CD4-positive, alpha-beta T cell (primary cell): ENCODE data around the gene ARFRP1. TPM values are rescaled to one million over a fixed set of nuclear protein-coding genes. Genes with fewer than 3 reads are reported as not detected.

ENCODE experiments used
- ATAC-seq: fragments of 200-7000 bp; cut with Tn5 transposase; one replicate; pipeline ENCODE4 v1.10.0; 2022; ENCODE audit warnings: mild to moderate bottlenecking; ENCODE audit not compliant: poor library complexity
- CTCF ChIA-PET: fragments of 350-600 bp; sonication (Branson Sonifier 250); formaldehyde crosslinking; loops from one replicate; lab custom pipeline; 2021; ENCODE audit warnings: antibody characterized with exemption, inconsistent platforms; lab: Charles Lee
- POLR2A ChIA-PET: fragments of 350-600 bp; sonication (Branson Sonifier 250); formaldehyde crosslinking; loops from one replicate; lab custom pipeline; 2021; ENCODE audit warnings: antibody characterized with exemption, inconsistent platforms; lab: Charles Lee
- DNase-seq, 14 experiments: peaks; one replicate each; pipeline ENCODE4 v3.0.0-alpha.2; 2013 to 2020; ENCODE audit warnings: mixed read lengths in 2 of 14
- H3K27ac ChIP-seq, 2 donors: one replicate each; pipeline versions ENCODE4 v1.5.1 to v1.7.0; 2013; ENCODE audit warnings: low read length in 2 of 2, low read depth in 1 of 2, mild to moderate bottlenecking in 1 of 2
- H3K27me3 ChIP-seq, 2 experiments: 1 replicate in 1 of 2; 2 replicates in 1 of 2; pipeline versions ENCODE4 v1.6.1 to v1.7.0; 2013; ENCODE audit warnings: low read length in 2 of 2, control low read depth in 1 of 2, mild to moderate bottlenecking in 1 of 2, moderate library complexity in 1 of 2; ENCODE audit not compliant: insufficient read depth in 2 of 2, control insufficient read depth in 1 of 2
- H3K36me3 ChIP-seq: one replicate; pipeline ENCODE4 v1.6.1; 2013; ENCODE audit warnings: low read length, control low read depth; ENCODE audit not compliant: insufficient read depth
- H3K4me1 ChIP-seq: one replicate; pipeline ENCODE4 v1.6.1; 2013; ENCODE audit warnings: low read length, control low read depth; ENCODE audit not compliant: insufficient read depth
- H3K4me3 ChIP-seq: one replicate; pipeline ENCODE4 v1.5.1; 2013; ENCODE audit warnings: mild to moderate bottlenecking, low read length, moderate library complexity
- H3K9me3 ChIP-seq, 2 experiments: 1 replicate in 1 of 2; 2 replicates in 1 of 2; pipeline versions ENCODE4 v1.6.1 to v1.7.0; 2013; ENCODE audit warnings: low read length in 2 of 2, mild to moderate bottlenecking in 2 of 2, control low read depth in 1 of 2, moderate library complexity in 1 of 2; ENCODE audit not compliant: control insufficient read depth in 1 of 2, insufficient read depth in 1 of 2
- H3K27ac Mint-ChIP-seq: one replicate; pipeline ENCODE4 v1.8.0; 2020; ENCODE audit warnings: mixed read lengths
- H3K27me3 Mint-ChIP-seq: one replicate; pipeline ENCODE4 v1.8.0; 2021; ENCODE audit warnings: mixed read lengths
- H3K36me3 Mint-ChIP-seq: one replicate; pipeline ENCODE4 v1.8.0; 2021; ENCODE audit warnings: low read depth, mixed read lengths
- H3K4me1 Mint-ChIP-seq: one replicate; pipeline ENCODE4 v1.8.0; 2021; ENCODE audit warnings: low read depth, mixed read lengths
- H3K4me3 Mint-ChIP-seq: one replicate; pipeline ENCODE4 v1.8.0; 2020; ENCODE audit warnings: mild to moderate bottlenecking, mixed read lengths
- H3K9me3 Mint-ChIP-seq: one replicate; pipeline ENCODE4 v1.8.0; 2020; ENCODE audit warnings: mixed read lengths
- CTCF ChIP-seq: fragments of 200-600 bp; IDR thresholded peaks from one replicate; pipeline ENCODE4 v1.8.0; 2022; ENCODE audit warnings: antibody characterized with exemption, mild to moderate bottlenecking
- intact Hi-C, 2 experiments: fragments of 100-400 bp; cut with DNase I in 1 of 2; cut with micrococcal nuclease in 1 of 2; formaldehyde crosslinking; loops; one replicate each; pipeline versions ENCODE4 v1.15.1 to v1.9.0; 2023 to 2025; cut with DNase I, micrococcal nuclease
- total RNA-seq, 174 experiments: library from RNA in 2 of 174; stranded (reverse) in 2 of 174; gene quantifications; one replicate each; pipeline ENCODE4 v1.2.3 and lab custom pipeline; 2021 to 2026

The ARFRP1 gene
- total RNA-seq, 2 experiments from 2014 or later: 34.5 to 35.7 TPM

GRCh38 chr20:63740070-63740626, 32.4 kb upstream of the ARFRP1 start:
- TF ChIP-seq CTCF: no peak
- ChIA-PET POLR2A (interaction anchor here (0.7 to 9.9 kb wide), 11 partner anchors 11 to 219 kb away, joined by 3 to 168 read pairs (median 4); partner anchors contain the start of genes ARFRP1 and ZGPAT), CTCF (interaction anchor here (0.9 to 6.3 kb wide), 5 partner anchors 13 to 234 kb away, joined by 3 to 44 read pairs (median 6); partner anchors contain the start of genes ARFRP1 and ZGPAT)
- peaks cover 20% of the 10 kb centered on the region for H3K36me3 Mint-ChIP-seq
- Histone ChIP-seq H3K4me1 (peaks cover 51% of the 10 kb centered on the region), H3K4me3 (peak overlapping the region; percentile 68), H3K27me3 (no peaks in the 10 kb centered on the region), H3K27ac (peak overlapping the region in 1 of 2 donors; percentile 46), H3K36me3 (peaks cover 50% of the 10 kb centered on the region), H3K9me3 (no peaks in the 10 kb centered on the region)
- no peaks in the 10 kb centered on the region for H3K9me3 Mint-ChIP-seq
- ATAC-seq: peak; percentile 3
- no peak overlapping the region for H3K27ac Mint-ChIP-seq
- intact Hi-C loops: loop anchor here in 1 of 2 experiments (2.0 to 5.0 kb wide), 2 partner anchors 43 to 83 kb away; partner anchors contain the start of gene RTEL1
- H3K4me3 Mint-ChIP-seq: peak overlapping the region; percentile 80
- no peaks in the 10 kb centered on the region for H3K27me3 Mint-ChIP-seq
- peaks cover 16% of the 10 kb centered on the region for H3K4me1 Mint-ChIP-seq
- DNase-seq: peak in 11 of 14 experiments; percentile 37 to 82 (median 54)

- ATAC-seq: peak; percentile 8
- ChIA-PET CTCF (interaction anchor here (0.6 to 6.3 kb wide), 4 partner anchors 32 to 125 kb away, joined by 3 to 44 read pairs (median 10); partner anchors contain the start of genes ARFRP1 and ZGPAT), POLR2A (interaction anchor here (1.0 to 9.9 kb wide), 13 partner anchors 12 to 241 kb away, joined by 3 to 168 read pairs (median 6); partner anchors contain the start of genes ARFRP1, PTK6 and ZGPAT)
- no peak for TF ChIP-seq CTCF
- Mint-ChIP-seq H3K36me3 (peaks cover 24% of the 10 kb centered on the region), H3K9me3 (no peaks in the 10 kb centered on the region), H3K27me3 (no peaks in the 10 kb centered on the region), H3K4me1 (peaks cover 16% of the 10 kb centered on the region), H3K4me3 (peak within 1 kb of the TSS; percentile 80), H3K27ac (no peak within 1 kb of the TSS)
- Histone ChIP-seq H3K9me3 (no peaks in the 10 kb centered on the region), H3K4me1 (peaks cover 56% of the 10 kb centered on the region), H3K36me3 (peaks cover 57% of the 10 kb centered on the region), H3K27me3 (no peaks in the 10 kb centered on the region), H3K4me3 (peak within 1 kb of the TSS; percentile 92), H3K27ac (peak within 1 kb of the TSS; percentile 34 to 53)
- DNase-seq: peak in 11 of 14 experiments; percentile 49 to 90 (median 72)
- intact Hi-C loops: loop anchor here (2.0 to 10.0 kb wide), 4 partner anchors 43 to 85 kb away; partner anchors contain the start of genes RTEL1 (in 2 of the 2) and STMN3 (in 1 of the 2)
Measured at GRCh38 chr20:63739130-63740069, 31.6 kb upstream of the ARFRP1 start, which contains the start of gene SLC2A4RG. TSS of gene SLC2A4RG (plus strand) at chr20:63739776. CDS start at chr20:63739913, 137 bp downstream.

- ATAC-seq: no peak
- POLR2A ChIA-PET: interaction anchor here (1.0 to 9.9 kb wide), 13 partner anchors 11 to 242 kb away, joined by 3 to 168 read pairs (median 6); partner anchors contain the start of genes ARFRP1, PTK6 and ZGPAT
- Histone ChIP-seq H3K36me3 (peaks cover 63% of the 10 kb centered on the region), H3K4me3 (peak overlapping the region; percentile 92), H3K27me3 (no peaks in the 10 kb centered on the region), H3K9me3 (no peaks in the 10 kb centered on the region), H3K27ac (peak overlapping the region; percentile 34 to 53), H3K4me1 (peaks cover 56% of the 10 kb centered on the region)
- intact Hi-C loops: loop anchor here in 1 of 2 experiments (5.0 to 10.0 kb wide), 2 partner anchors 44 to 84 kb away; partner anchors contain the start of genes RTEL1 and STMN3
- H3K27ac Mint-ChIP-seq: no peak overlapping the region
- H3K36me3 Mint-ChIP-seq: peaks cover 28% of the 10 kb centered on the region
- DNase-seq: peak in 9 of 14 experiments; percentile 21 to 70 (median 42)
- H3K4me1 Mint-ChIP-seq: peaks cover 22% of the 10 kb centered on the region
- no peak for TF ChIP-seq CTCF
- H3K4me3 Mint-ChIP-seq: peak overlapping the region; percentile 74
- H3K9me3 Mint-ChIP-seq: no peaks in the 10 kb centered on the region
- CTCF ChIA-PET: interaction anchor here (0.9 to 6.3 kb wide), 4 partner anchors 31 to 126 kb away, joined by 3 to 44 read pairs (median 16); partner anchors contain the start of genes ARFRP1 and ZGPAT
- H3K27me3 Mint-ChIP-seq: no peaks in the 10 kb centered on the region
Measured at GRCh38 chr20:63738687-63739129, 30.9 kb upstream of the ARFRP1 start.
